Measurements from ENCODE around the gene CIAO2B.

GRCh38 chr16:66911112-66911511 is 23.1 kb downstream of the CIAO2B start:
- TF ChIP-seq POLR2A (IDR thresholded peaks at IDR 0.05) (no peak), CTCF (IDR thresholded peaks at IDR 0.05) (no peak), EP300 (IDR thresholded peaks at IDR 0.05) (no peak)

Measured in ovary (tissue), 3 donors.